Lung (tissue), 5 donors: ENCODE results near the gene ARID2. TPM values are rescaled to one million over a fixed set of nuclear protein-coding genes. Genes with fewer than 3 reads are reported as not detected.

Source experiments
- polyA plus RNA-seq, 2 donors: library from polyadenylated mRNA; stranded (reverse); fragments of 200-250 nt; gene quantifications; one replicate each; pipeline ENCODE4 v1.2.1, GENCODE V29; 2013
- small RNA-seq: library from RNA; depleted of rRNA; stranded (forward); fragments of <200 nt; gene quantifications from one replicate; pipeline ENCODE3, GENCODE V24; 2014; ENCODE audit warnings: low replicate concordance
- total RNA-seq, 2 donors: library from RNA; depleted of rRNA in 1 of 2; stranded (reverse); fragments of >200 nt in 1 of 2; gene quantifications; one replicate each; pipeline ENCODE4 v1.2.1, GENCODE V29; 2014 to 2021
- donor health status: Bipolar disorder and iron deficiency.
- donor health status: healthy.
- donor health status: DM: yes; HTN: yes; CAD: no.

Gene ARID2
- total and polyA plus RNA-seq, 4 donors = 5.3 to 79.2 (median 17.5) TPM

Small RNAs within 50 kb of the gene (small RNA-seq; reads per million reads assigned to genes)
- not detected for gene RN7SL246P
